Hepatocyte (in vitro differentiated cells): ENCODE measurements around the gene TMEM161B. TPM values are rescaled to one million over a fixed set of nuclear protein-coding genes. Genes with fewer than 3 reads are reported as not detected.
A peak's percentile ranks its signal among the peaks of the same experiment; 100 is the strongest.
"Not testable (repeated sequence)": the region's sequence is repeated elsewhere in the genome, so short reads cannot be mapped to it uniquely, and the experiment has no call there.

Source experiments
- DNase-seq: peaks from one replicate; pipeline ENCODE4 v3.0.0-alpha.2; 2016; ENCODE audit warnings: low spot score
- H2AFZ ChIP-seq: fragments of 200-600 bp; sonication (generic); 2 replicates; pipeline ENCODE4 v1.6.0; 2016; ENCODE audit warnings: antibody characterized with exemption, mild to moderate bottlenecking
- H3K27ac ChIP-seq: fragments of 200-600 bp; sonication (generic); 2 replicates; pipeline ENCODE4 v1.5.1; 2016; ENCODE audit warnings: mild to moderate bottlenecking
- H3K27me3 ChIP-seq: fragments of 200-600 bp; sonication (generic); 2 replicates; pipeline ENCODE4 v1.6.1; 2016
- H3K36me3 ChIP-seq: fragments of 200-600 bp; sonication (generic); replicated peaks from 2 replicates; pipeline ENCODE4 v1.5.1; 2016; ENCODE audit warnings: low read depth; ENCODE audit not compliant: insufficient read depth
- H3K4me1 ChIP-seq: fragments of 200-600 bp; sonication (generic); 2 replicates; pipeline ENCODE4 v1.5.1; 2016; ENCODE audit warnings: mild to moderate bottlenecking, moderate library complexity; ENCODE audit not compliant: insufficient read depth
- H3K4me2 ChIP-seq: fragments of 200-600 bp; sonication (generic); 2 replicates; pipeline ENCODE4 v1.6.0; 2016
- H3K4me3 ChIP-seq: fragments of 200-600 bp; sonication (generic); 2 replicates; pipeline ENCODE4 v1.5.1; 2016; ENCODE audit warnings: mild to moderate bottlenecking
- H3K79me2 ChIP-seq: fragments of 200-600 bp; sonication (generic); 2 replicates; pipeline ENCODE4 v1.6.0; 2017; ENCODE audit warnings: mild to moderate bottlenecking
- H3K9me2 ChIP-seq: fragments of 200-600 bp; sonication (generic); replicated peaks from 2 replicates; pipeline ENCODE4 v1.6.0; 2017; ENCODE audit warnings: mild to moderate bottlenecking; ENCODE audit not compliant: insufficient read depth
- H3K9me3 ChIP-seq: fragments of 200-600 bp; sonication (generic); 2 replicates; pipeline ENCODE4 v1.5.1; 2016; ENCODE audit warnings: low read depth, mild to moderate bottlenecking
- H4K20me1 ChIP-seq: fragments of 200-600 bp; sonication (generic); 2 replicates; pipeline ENCODE4 v1.6.0; 2016; ENCODE audit warnings: mild to moderate bottlenecking; ENCODE audit not compliant: insufficient read depth, poor library complexity, severe bottlenecking
- EZH2 ChIP-seq: fragments of 200-600 bp; sonication (generic); IDR thresholded peaks from 2 replicates; pipeline ENCODE4 v1.6.1; 2016; ENCODE audit warnings: antibody characterized with exemption, mild to moderate bottlenecking, borderline replicate concordance
- EZH2phosphoT487 ChIP-seq: fragments of 200-600 bp; sonication (generic); IDR thresholded peaks from one replicate; pipeline ENCODE4 v1.6.1; 2018; ENCODE audit warnings: antibody characterized with exemption, mild to moderate bottlenecking, low read depth, moderate library complexity; ENCODE audit not compliant: unreplicated experiment, severe bottlenecking
- WGBS: methylation state at CpG from one replicate; pipeline ENCODE4 v1.1.6; 2016; ENCODE audit warnings: low lambda C conversion rate; ENCODE audit errors: missing lambda C conversion rate; 5-methylcytosine and 5-hydroxymethylcytosine counted together
- polyA plus RNA-seq: library from polyadenylated mRNA; unstranded; fragments of >200 nt; fragmentation: Nextera tagmentation; extraction: Ambion mirVana; gene quantifications from 2 replicates; pipeline ENCODE4 v1.2.1, GENCODE V29; 2016
- total RNA-seq: library from RNA; depleted of rRNA; stranded (reverse); fragments of >200 nt; gene quantifications from 2 replicates; pipeline ENCODE4 v1.2.3, GENCODE V29; 2014
- TF ChIP-seq, protein P1 (sequence below): fragments of 200-600 bp; sonication (generic); IDR thresholded peaks from 2 replicates; pipeline ENCODE4 v1.5.1; 2016; ENCODE audit warnings: antibody characterized with exemption, mild to moderate bottlenecking; ENCODE audit not compliant: poor library complexity

TMEM161B gene
- total and polyA plus RNA-seq, 2 experiments from 2014 or later = 13.9 to 31.7 TPM

- H3K27me3 ChIP-seq = no peaks in the 10 kb centered on the region
- peaks cover 4% of the 10 kb centered on the region for H3K4me1 ChIP-seq
- H3K79me2 ChIP-seq = peaks cover 68% of the 10 kb centered on the region
- peak overlapping the region; percentile 80 for H3K4me2 ChIP-seq
- H2AFZ ChIP-seq = peak overlapping the region; percentile 74
- H3K9me3 ChIP-seq = no peaks in the 10 kb centered on the region
- H3K4me3 ChIP-seq = peak overlapping the region; percentile 57
- WGBS = 6% methylated on average over 16 of the region's 16 CpGs
- TF ChIP-seq EZH2 (no peak), EZH2phosphoT487 (no peak)
- TF ChIP-seq, protein P1, sequence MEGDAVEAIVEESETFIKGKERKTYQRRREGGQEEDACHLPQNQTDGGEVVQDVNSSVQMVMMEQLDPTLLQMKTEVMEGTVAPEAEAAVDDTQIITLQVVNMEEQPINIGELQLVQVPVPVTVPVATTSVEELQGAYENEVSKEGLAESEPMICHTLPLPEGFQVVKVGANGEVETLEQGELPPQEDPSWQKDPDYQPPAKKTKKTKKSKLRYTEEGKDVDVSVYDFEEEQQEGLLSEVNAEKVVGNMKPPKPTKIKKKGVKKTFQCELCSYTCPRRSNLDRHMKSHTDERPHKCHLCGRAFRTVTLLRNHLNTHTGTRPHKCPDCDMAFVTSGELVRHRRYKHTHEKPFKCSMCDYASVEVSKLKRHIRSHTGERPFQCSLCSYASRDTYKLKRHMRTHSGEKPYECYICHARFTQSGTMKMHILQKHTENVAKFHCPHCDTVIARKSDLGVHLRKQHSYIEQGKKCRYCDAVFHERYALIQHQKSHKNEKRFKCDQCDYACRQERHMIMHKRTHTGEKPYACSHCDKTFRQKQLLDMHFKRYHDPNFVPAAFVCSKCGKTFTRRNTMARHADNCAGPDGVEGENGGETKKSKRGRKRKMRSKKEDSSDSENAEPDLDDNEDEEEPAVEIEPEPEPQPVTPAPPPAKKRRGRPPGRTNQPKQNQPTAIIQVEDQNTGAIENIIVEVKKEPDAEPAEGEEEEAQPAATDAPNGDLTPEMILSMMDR = no peak
- no peaks in the 10 kb centered on the region for H4K20me1 ChIP-seq
- DNase-seq = peak; percentile 26
- H3K27ac ChIP-seq = peak overlapping the region; percentile 81
- H3K36me3 ChIP-seq = no peaks in the 10 kb centered on the region
- H3K9me2 ChIP-seq = no peaks in the 10 kb centered on the region
Measured at GRCh38 chr5:88269222-88269771, 652 bp upstream of the TMEM161B start.

GRCh38 chr5:88264565-88264964 is 4.1 kb downstream of the TMEM161B start:
- not testable (repeated sequence) for H3K4me2 ChIP-seq, H4K20me1 ChIP-seq, H3K4me3 ChIP-seq, H3K27ac ChIP-seq, H3K9me2 ChIP-seq, H2AFZ ChIP-seq, H3K36me3 ChIP-seq, H3K4me1 ChIP-seq, H3K27me3 ChIP-seq, DNase-seq, H3K9me3 ChIP-seq
- peaks cover 91% of the 10 kb centered on the region for H3K79me2 ChIP-seq
- 98% methylated on average over 2 of the region's 2 CpGs for WGBS

DNA sequence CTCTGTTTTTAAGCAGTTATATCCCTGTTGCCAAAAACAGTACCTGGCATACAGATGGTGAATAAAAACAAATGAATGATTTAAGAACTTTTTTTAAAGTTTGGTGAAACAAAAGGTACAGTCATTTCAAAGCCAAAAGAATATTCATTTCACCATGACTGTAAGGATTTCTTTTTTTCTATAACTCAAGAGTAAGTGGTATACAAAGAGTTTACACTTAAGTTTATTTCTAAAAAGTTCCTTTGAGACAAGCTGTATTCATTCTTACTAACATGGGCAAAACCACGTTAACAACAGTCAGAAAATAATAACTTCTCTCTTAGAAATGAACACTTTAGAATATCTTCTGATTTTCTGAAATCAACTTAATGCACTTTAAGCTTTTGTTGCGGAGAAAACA is 5.3 kb downstream of the TMEM161B start:
- no peaks in the 10 kb centered on the region for H3K36me3 ChIP-seq
- no peak overlapping the region for H3K4me2 ChIP-seq
- TF ChIP-seq, protein P1 = no peak
- no peak for TF ChIP-seq EZH2
- no peak for TF ChIP-seq EZH2phosphoT487
- H4K20me1 ChIP-seq = no peaks in the 10 kb centered on the region
- H3K79me2 ChIP-seq = peaks cover 93% of the 10 kb centered on the region
- no peak overlapping the region for H3K27ac ChIP-seq
- 94% methylated on average over 2 of the region's 2 CpGs for WGBS
- no peaks in the 10 kb centered on the region for H3K9me2 ChIP-seq
- no peaks in the 10 kb centered on the region for H3K4me1 ChIP-seq
- no peak overlapping the region for H2AFZ ChIP-seq
- no peak overlapping the region for H3K4me3 ChIP-seq
- no peaks in the 10 kb centered on the region for H3K27me3 ChIP-seq
- DNase-seq = no peak
- no peaks in the 10 kb centered on the region for H3K9me3 ChIP-seq

DNA sequence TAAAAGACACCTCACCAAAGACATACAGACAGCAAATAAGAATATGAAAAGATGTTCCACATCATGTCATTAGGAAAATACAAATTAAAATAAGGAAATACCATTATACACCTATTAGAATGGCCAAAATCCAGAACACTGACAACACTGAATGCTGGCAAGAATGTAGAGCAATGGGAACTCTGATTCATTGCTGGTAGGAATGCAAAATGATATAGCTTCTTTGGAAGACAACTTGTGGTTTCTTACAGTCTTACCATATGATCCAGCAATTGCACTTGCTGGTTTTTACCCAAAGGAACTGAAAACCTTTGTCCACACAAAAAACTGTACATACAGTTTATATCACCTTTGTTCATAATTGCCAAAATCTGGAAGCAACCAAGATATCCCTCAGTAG is 6.5 kb downstream of the TMEM161B start:
- Histone ChIP-seq H3K4me1 (no peaks in the 10 kb centered on the region), H3K9me2 (no peaks in the 10 kb centered on the region), H3K4me2 (no peak overlapping the region), H3K79me2 (peaks cover 86% of the 10 kb centered on the region), H3K27ac (no peak overlapping the region), H3K27me3 (no peaks in the 10 kb centered on the region), H3K36me3 (no peaks in the 10 kb centered on the region), H2AFZ (no peak overlapping the region), H3K4me3 (no peak overlapping the region), H3K9me3 (no peaks in the 10 kb centered on the region), H4K20me1 (no peaks in the 10 kb centered on the region)
- no peak for DNase-seq
- TF ChIP-seq EZH2phosphoT487 = no peak
- no peak for TF ChIP-seq EZH2
- TF ChIP-seq, protein P1 = no peak
